Endothelial cell of umbilical vein (primary cell): ENCODE measurements around the gene ARHGDIA.

ENCODE experiments used
- JUN ChIP-seq: IDR thresholded peaks from 2 replicates; pipeline ENCODE4 v1.6.1; 2011; ENCODE audit warnings: borderline replicate concordance, low read depth; ENCODE audit not compliant: insufficient read length, insufficient read depth
- MYC ChIP-seq: IDR thresholded peaks from one replicate; pipeline ENCODE4 v1.6.1; 2011; ENCODE audit warnings: mild to moderate bottlenecking, low read depth, low read length
- POLR2A ChIP-seq: IDR thresholded peaks from 2 replicates; pipeline ENCODE4 v1.6.1; 2012; ENCODE audit warnings: low read depth, mild to moderate bottlenecking, control low read depth, low read length
- POLR2AphosphoS5 ChIP-seq: IDR thresholded peaks from 2 replicates; pipeline ENCODE4 v1.6.1; 2012; ENCODE audit warnings: low read depth, mild to moderate bottlenecking, control low read depth, low read length, moderate library complexity; ENCODE audit not compliant: insufficient read depth
- TF ChIP-seq, protein P1 (sequence below): IDR thresholded peaks from 2 replicates; pipeline ENCODE4 v1.6.1; 2011; ENCODE audit not compliant: insufficient read depth, insufficient read length
- TF ChIP-seq, protein P2 (sequence below), 2 donors: IDR thresholded peaks; 1 replicate in 1 of 2; 2 replicates in 1 of 2; pipeline ENCODE4 v1.5.1; 2011; ENCODE audit warnings: low read length in 2 of 2, mild to moderate bottlenecking in 2 of 2, moderate library complexity in 2 of 2, control low read depth in 1 of 2, inconsistent platforms in 1 of 2, low read depth in 1 of 2; ENCODE audit not compliant: insufficient read depth in 1 of 2; ENCODE audit errors: extremely low read depth in 1 of 2

DNA sequence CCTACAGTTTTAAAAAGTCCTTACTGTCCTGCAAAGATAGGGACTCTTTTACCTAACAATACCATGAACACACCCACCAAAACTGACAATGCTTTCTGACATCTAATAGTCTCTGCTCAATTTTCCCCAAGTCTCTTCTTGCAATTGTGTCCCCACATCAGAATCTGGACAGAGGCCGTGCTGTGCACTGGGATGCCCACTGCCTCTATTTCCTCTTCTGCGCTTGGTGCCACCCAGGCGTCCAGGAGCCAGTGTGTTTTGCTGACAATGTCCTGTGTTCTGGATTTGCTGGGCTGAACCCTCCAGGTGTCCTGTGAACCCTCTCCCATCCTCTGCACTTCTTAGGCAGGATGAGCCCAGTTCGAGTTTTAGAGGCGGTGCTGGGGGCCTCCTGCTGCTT, 6.4 kb upstream of the ARHGDIA start:
- TF ChIP-seq, protein P1, sequence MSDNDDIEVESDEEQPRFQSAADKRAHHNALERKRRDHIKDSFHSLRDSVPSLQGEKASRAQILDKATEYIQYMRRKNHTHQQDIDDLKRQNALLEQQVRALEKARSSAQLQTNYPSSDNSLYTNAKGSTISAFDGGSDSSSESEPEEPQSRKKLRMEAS: no peak
- TF ChIP-seq, protein P2, sequence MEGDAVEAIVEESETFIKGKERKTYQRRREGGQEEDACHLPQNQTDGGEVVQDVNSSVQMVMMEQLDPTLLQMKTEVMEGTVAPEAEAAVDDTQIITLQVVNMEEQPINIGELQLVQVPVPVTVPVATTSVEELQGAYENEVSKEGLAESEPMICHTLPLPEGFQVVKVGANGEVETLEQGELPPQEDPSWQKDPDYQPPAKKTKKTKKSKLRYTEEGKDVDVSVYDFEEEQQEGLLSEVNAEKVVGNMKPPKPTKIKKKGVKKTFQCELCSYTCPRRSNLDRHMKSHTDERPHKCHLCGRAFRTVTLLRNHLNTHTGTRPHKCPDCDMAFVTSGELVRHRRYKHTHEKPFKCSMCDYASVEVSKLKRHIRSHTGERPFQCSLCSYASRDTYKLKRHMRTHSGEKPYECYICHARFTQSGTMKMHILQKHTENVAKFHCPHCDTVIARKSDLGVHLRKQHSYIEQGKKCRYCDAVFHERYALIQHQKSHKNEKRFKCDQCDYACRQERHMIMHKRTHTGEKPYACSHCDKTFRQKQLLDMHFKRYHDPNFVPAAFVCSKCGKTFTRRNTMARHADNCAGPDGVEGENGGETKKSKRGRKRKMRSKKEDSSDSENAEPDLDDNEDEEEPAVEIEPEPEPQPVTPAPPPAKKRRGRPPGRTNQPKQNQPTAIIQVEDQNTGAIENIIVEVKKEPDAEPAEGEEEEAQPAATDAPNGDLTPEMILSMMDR (IDR thresholded peaks at IDR 0.05; ENCODE audit: extremely low read depth in 1 of 2, insufficient read depth in 1 of 2, low read depth in 1 of 2, low read length in 2 of 2): no peak
- TF ChIP-seq POLR2A (no peak), POLR2AphosphoS5 (no peak), JUN (no peak), MYC (no peak)
